ENCODE data around the gene PAX8. TPM values are rescaled to one million over a fixed set of nuclear protein-coding genes. Genes with fewer than 3 reads are reported as not detected.
"Not testable (repeated sequence)": the region's sequence is repeated elsewhere in the genome, so short reads cannot be mapped to it uniquely, and the experiment has no call there.

PAX8 gene
- total RNA-seq, 1 donor from 2014 or later, result not detected

- not testable (repeated sequence) for DNase-seq
Measured at GRCh38 chr2:113288674-113289149, 10.0 kb upstream of the PAX8 start.

- not testable (repeated sequence) for DNase-seq
Measured at GRCh38 chr2:113288117-113288673, 9.5 kb upstream of the PAX8 start.

GRCh38 chr2:113285816-113286215 is 7.1 kb upstream of the PAX8 start:
- DNase-seq, result no peak

GRCh38 chr2:113284999-113285398 is 6.3 kb upstream of the PAX8 start:
- not testable (repeated sequence) for DNase-seq

- no peak for DNase-seq
Measured at GRCh38 chr2:113284476-113284875, 5.8 kb upstream of the PAX8 start.

- peak; percentile 82 for DNase-seq
Measured at GRCh38 chr2:113283704-113284284, 5.1 kb upstream of the PAX8 start.

GRCh38 chr2:113282747-113283533 is 4.2 kb upstream of the PAX8 start:
- no peak for DNase-seq

GRCh38 chr2:113281910-113282746 is 3.4 kb upstream of the PAX8 start:
- no peak for DNase-seq

- no peak for DNase-seq
Measured at GRCh38 chr2:113278073-113278741, 514 bp downstream of the PAX8 start.

- no peak for DNase-seq
Measured at GRCh38 chr2:113277474-113278072, 1.1 kb downstream of the PAX8 start.

GRCh38 chr2:113276761-113277425 is 1.8 kb downstream of the PAX8 start:
- no peak for DNase-seq

- DNase-seq, result no peak
Measured at GRCh38 chr2:113276216-113276760, 2.4 kb downstream of the PAX8 start.

GRCh38 chr2:113275556-113276215 is 3.0 kb downstream of the PAX8 start:
- DNase-seq, result no peak

- DNase-seq, result no peak
Measured at GRCh38 chr2:113274432-113274831, 4.3 kb downstream of the PAX8 start.

GRCh38 chr2:113273981-113274380 is 4.7 kb downstream of the PAX8 start:
- no peak for DNase-seq

GRCh38 chr2:113273027-113273551 is 5.6 kb downstream of the PAX8 start:
- DNase-seq, result no peak

GRCh38 chr2:113272477-113272876 is 6.2 kb downstream of the PAX8 start:
- DNase-seq, result no peak

- no peak for DNase-seq
Measured at GRCh38 chr2:113268621-113269360, 9.9 kb downstream of the PAX8 start.

GRCh38 chr2:113266431-113266830 is 12.3 kb downstream of the PAX8 start:
- DNase-seq, result peak; percentile 28

Measured in tongue (tissue), 2 donors.